Esophagus squamous epithelium (tissue), 5 donors: ENCODE results near the gene CDC42BPA. TPM values are rescaled to one million over a fixed set of nuclear protein-coding genes. Genes with fewer than 3 reads are reported as not detected.

Source experiments
- DNase-seq: peaks from one replicate; lab custom pipeline; 2025; lab: John Stamatoyannopoulos, UW
- H3K27ac ChIP-seq, 4 donors: fragments of 200-600 bp; sonication (generic); one replicate each; pipeline ENCODE4 v1.5.1; 2016 to 2019; ENCODE audit warnings: mild to moderate bottlenecking in 1 of 4
- H3K27me3 ChIP-seq, 4 donors: fragments of 200-600 bp; sonication (generic); 1 replicate in 3 of 4; 2 replicates in 1 of 4; pipeline versions ENCODE4 v1.5.1 to v1.6.0; 2017 to 2021; ENCODE audit warnings: antibody characterized with exemption in 1 of 4
- H3K36me3 ChIP-seq, 3 donors: fragments of 200-600 bp; sonication (generic); one replicate each; pipeline ENCODE4 v1.5.1; 2016 to 2019
- H3K4me1 ChIP-seq, 3 donors: fragments of 200-600 bp; sonication (generic); one replicate each; pipeline ENCODE4 v1.5.1; 2017 to 2019
- H3K4me3 ChIP-seq, 4 donors: fragments of 200-600 bp; sonication (generic); 1 replicate in 3 of 4; 2 replicates in 1 of 4; pipeline ENCODE4 v1.5.1; 2016 to 2019; ENCODE audit warnings: mild to moderate bottlenecking in 2 of 4, moderate library complexity in 1 of 4
- H3K9me3 ChIP-seq, 3 donors: fragments of 200-600 bp; sonication (generic); one replicate each; pipeline ENCODE4 v1.5.1; 2016 to 2019
- POLR2A ChIP-seq, 4 donors: fragments of 450-650 bp; IDR thresholded peaks; one replicate each; pipeline ENCODE4 v1.6.1; 2017; ENCODE audit warnings: antibody characterized with exemption in 4 of 4, mild to moderate bottlenecking in 4 of 4, moderate library complexity in 3 of 4
- WGBS, 2 donors: methylation state at CpG; one replicate each; pipeline ENCODE4 v1.1.5; 2018; 5-methylcytosine and 5-hydroxymethylcytosine counted together
- intact Hi-C: fragments of 100-400 bp; cut with DNase I; formaldehyde crosslinking; loops from one replicate; pipeline ENCODE4 v1.15.0; 2022
- total RNA-seq, 4 donors: library from RNA; depleted of rRNA; stranded (reverse); fragments of >200 nt; gene quantifications; one replicate each; pipeline ENCODE4 v1.1.0, GENCODE V29; 2016
- TF ChIP-seq, protein P1 (sequence below), 6 experiments: fragments of 450-650 bp in 4 of 6; fragments of 200-600 bp in 2 of 6; sonication (generic) in 2 of 6; IDR thresholded peaks; one replicate each; pipeline ENCODE4 v1.5.1; 2016 to 2019; ENCODE audit warnings: antibody characterized with exemption in 6 of 6, mild to moderate bottlenecking in 4 of 6, moderate library complexity in 4 of 6
- donor health status: DM: yes; HTN: yes; CAD: no.

The CDC42BPA gene
- total RNA-seq, 4 donors from 2014 or later: 4.3 to 33.6 (median 17.2) TPM

DNA sequence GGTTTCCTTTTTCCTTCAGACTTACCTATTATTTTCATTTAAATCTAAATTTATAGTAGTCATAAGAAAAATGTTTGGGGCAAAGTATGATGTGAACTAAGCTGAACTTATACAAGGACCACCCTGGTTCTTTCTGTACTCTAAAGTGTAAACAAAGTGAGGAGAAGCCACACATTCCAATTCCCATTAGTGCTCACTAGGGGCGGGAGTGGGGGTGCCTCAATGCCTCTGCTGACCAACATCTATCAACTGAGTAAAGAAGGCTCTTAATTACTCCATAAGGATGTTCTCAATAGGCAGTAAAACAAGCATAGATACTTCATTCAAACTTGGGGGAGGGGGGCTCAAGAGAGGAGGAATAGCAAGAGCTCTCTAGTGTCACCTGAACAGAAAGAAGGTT lies 151.7 kb downstream of the CDC42BPA start:
- Histone ChIP-seq H3K27ac (no peak overlapping the region), H3K27me3 (no peaks in the 10 kb centered on the region), H3K4me1 (no peaks in the 10 kb centered on the region), H3K9me3 (no peaks in the 10 kb centered on the region), H3K36me3 (no peaks in the 10 kb centered on the region), H3K4me3 (no peak overlapping the region)
- intact Hi-C loops: no loop called here
- DNase-seq: no peak
- WGBS, 2 donors: 81 to 88% methylated on average over 1 of the region's 1 CpG
- no peak for TF ChIP-seq POLR2A (IDR thresholded peaks at IDR 0.05)
- TF ChIP-seq, protein P1, sequence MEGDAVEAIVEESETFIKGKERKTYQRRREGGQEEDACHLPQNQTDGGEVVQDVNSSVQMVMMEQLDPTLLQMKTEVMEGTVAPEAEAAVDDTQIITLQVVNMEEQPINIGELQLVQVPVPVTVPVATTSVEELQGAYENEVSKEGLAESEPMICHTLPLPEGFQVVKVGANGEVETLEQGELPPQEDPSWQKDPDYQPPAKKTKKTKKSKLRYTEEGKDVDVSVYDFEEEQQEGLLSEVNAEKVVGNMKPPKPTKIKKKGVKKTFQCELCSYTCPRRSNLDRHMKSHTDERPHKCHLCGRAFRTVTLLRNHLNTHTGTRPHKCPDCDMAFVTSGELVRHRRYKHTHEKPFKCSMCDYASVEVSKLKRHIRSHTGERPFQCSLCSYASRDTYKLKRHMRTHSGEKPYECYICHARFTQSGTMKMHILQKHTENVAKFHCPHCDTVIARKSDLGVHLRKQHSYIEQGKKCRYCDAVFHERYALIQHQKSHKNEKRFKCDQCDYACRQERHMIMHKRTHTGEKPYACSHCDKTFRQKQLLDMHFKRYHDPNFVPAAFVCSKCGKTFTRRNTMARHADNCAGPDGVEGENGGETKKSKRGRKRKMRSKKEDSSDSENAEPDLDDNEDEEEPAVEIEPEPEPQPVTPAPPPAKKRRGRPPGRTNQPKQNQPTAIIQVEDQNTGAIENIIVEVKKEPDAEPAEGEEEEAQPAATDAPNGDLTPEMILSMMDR (IDR thresholded peaks at IDR 0.05): no peak

DNA sequence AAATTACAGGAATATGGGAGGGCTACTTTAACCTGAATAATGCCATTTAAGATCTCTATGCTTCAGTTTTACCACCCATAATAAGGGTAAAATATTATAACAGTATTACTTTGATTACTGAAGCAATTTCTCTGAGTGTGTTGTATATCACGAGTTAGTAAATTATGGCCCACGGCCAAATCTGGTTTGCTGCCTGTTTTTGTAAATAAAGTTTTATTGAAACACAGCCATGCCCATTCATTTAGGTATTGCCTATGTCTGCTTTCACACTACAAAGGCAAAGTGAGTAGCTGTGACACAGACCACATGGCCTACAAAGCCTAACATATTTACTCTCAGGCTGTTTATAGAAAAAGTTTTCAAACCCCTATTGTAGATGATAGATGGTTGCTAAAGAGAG lies 156.8 kb downstream of the CDC42BPA start:
- no peak for DNase-seq
- TF ChIP-seq, protein P1 (IDR thresholded peaks at IDR 0.05): no peak
- no peak for TF ChIP-seq POLR2A (IDR thresholded peaks at IDR 0.05)
- H3K36me3 ChIP-seq: peaks cover 0 to 16% (median 0%) of the 10 kb centered on the region in 3 donors
- H3K4me1 ChIP-seq: no peaks in the 10 kb centered on the region
- intact Hi-C loops: no loop called here
- 31 to 33% methylated on average over 2 of the region's 2 CpGs for WGBS, 2 donors
- no peaks in the 10 kb centered on the region for H3K27me3 ChIP-seq
- no peaks in the 10 kb centered on the region for H3K9me3 ChIP-seq
- H3K27ac ChIP-seq: no peak overlapping the region
- H3K4me3 ChIP-seq: no peak overlapping the region

DNA sequence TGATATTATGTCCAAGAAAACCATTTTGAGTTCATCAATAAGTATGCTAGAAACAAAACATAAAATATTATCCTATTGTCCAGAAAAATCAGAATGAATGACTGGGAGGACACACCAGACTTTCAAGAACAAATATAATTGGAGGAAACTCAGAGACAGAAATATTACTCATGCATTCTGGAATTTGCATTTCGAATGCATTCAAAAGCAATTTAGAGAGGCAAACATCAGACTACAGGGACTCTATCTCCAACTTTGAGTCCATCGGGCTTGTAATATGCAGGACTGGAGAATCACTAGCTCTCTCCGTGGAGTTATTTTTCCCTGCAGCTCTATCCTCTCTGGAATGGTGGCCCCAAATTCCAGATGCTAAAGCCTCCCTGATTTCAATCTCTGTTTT lies 161.8 kb downstream of the CDC42BPA start:
- TF ChIP-seq, protein P1 (IDR thresholded peaks at IDR 0.05): no peak
- intact Hi-C loops: no loop called here
- no peak for DNase-seq
- no peaks in the 10 kb centered on the region for H3K4me1 ChIP-seq
- no peaks in the 10 kb centered on the region for H3K27me3 ChIP-seq
- H3K36me3 ChIP-seq: peaks cover 0 to 16% (median 0%) of the 10 kb centered on the region in 3 donors
- H3K27ac ChIP-seq: no peak overlapping the region
- no peaks in the 10 kb centered on the region for H3K9me3 ChIP-seq
- H3K4me3 ChIP-seq: no peak overlapping the region
- 81 to 84% methylated on average over 3 of the region's 3 CpGs for WGBS, 2 donors

DNA sequence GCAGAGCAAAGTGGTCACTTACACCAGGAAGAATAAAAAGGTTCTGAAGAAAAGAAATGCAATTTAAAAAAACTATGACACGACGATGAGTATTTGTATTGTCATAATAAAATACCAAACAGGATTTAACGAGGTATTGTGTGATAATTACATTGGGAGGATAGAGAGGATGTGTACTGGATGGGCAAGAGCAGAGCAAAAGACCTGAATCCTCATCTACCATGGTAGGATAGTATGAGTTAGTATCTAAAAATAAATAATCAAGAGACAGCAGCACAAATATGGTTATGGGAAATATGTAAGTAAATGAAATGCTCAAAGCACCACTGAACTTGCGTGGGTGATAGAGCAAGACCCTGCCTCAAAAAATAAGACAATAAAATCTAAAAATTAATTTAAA lies 162.6 kb downstream of the CDC42BPA start:
- Histone ChIP-seq H3K27me3 (no peaks in the 10 kb centered on the region), H3K9me3 (no peaks in the 10 kb centered on the region), H3K36me3 (peaks cover 0 to 16% (median 0%) of the 10 kb centered on the region in 3 donors), H3K4me3 (no peak overlapping the region), H3K4me1 (no peaks in the 10 kb centered on the region), H3K27ac (no peak overlapping the region)
- TF ChIP-seq, protein P1 (IDR thresholded peaks at IDR 0.05): no peak
- TF ChIP-seq POLR2A (IDR thresholded peaks at IDR 0.05): no peak
- intact Hi-C loops: no loop called here
- WGBS, 2 donors: 79 to 92% methylated on average over 4 of the region's 4 CpGs
- no peak for DNase-seq

DNA sequence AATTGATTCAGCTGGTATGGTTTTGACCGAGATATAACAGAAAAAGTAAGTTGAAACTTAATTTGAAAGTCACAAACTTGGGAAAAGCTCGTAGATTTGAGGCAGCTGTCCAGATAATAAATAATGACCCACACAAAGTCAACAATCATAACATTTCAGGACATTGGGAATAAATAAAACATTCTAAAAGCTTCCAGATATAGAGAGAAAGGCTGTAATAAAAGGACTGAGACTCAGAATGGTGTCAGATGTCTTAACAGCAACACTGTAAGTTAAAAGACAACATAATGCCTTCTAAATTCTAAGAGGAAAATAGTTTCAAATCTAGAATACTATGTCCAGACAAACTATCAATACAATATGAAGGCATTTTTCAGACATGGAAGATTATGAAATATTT lies 163.3 kb downstream of the CDC42BPA start:
- H3K27me3 ChIP-seq: no peaks in the 10 kb centered on the region
- peaks cover 0 to 12% (median 0%) of the 10 kb centered on the region in 3 donors for H3K36me3 ChIP-seq
- H3K4me3 ChIP-seq: no peak overlapping the region
- H3K4me1 ChIP-seq: no peaks in the 10 kb centered on the region
- 57 to 65% methylated on average over 2 of the region's 2 CpGs for WGBS, 2 donors
- no peak for DNase-seq
- H3K27ac ChIP-seq: no peak overlapping the region
- TF ChIP-seq, protein P1 (IDR thresholded peaks at IDR 0.05): no peak
- no peak for TF ChIP-seq POLR2A (IDR thresholded peaks at IDR 0.05)
- intact Hi-C loops: no loop called here
- H3K9me3 ChIP-seq: no peaks in the 10 kb centered on the region
